Neutrophil (primary cell): ENCODE results near the gene SPIN1.

Experiments used
- H3K27ac ChIP-seq: fragments of 200-600 bp; sonication (generic); 2 replicates; pipeline ENCODE4 v1.5.1; 2016; ENCODE audit warnings: mild to moderate bottlenecking, moderate library complexity
- H3K27me3 ChIP-seq: fragments of 200-600 bp; sonication (generic); 2 replicates; pipeline ENCODE4 v1.6.0; 2016; ENCODE audit warnings: mild to moderate bottlenecking
- H3K36me3 ChIP-seq: fragments of 200-600 bp; sonication (generic); 2 replicates; pipeline ENCODE4 v1.5.1; 2017
- H3K4me1 ChIP-seq, 2 experiments: fragments of 200-600 bp in 1 of 2; sonication (generic) in 1 of 2; 1 replicate in 1 of 2; 2 replicates in 1 of 2; pipeline versions ENCODE4 v1.5.1 to v1.6.1; 2013 to 2016; ENCODE audit warnings: low read depth in 1 of 2, low read length in 1 of 2, mild to moderate bottlenecking in 1 of 2, moderate library complexity in 1 of 2; ENCODE audit not compliant: control insufficient read depth in 1 of 2, insufficient read depth in 1 of 2
- H3K4me3 ChIP-seq, 2 experiments: fragments of 200-600 bp in 1 of 2; sonication (generic) in 1 of 2; 1 replicate in 1 of 2; 2 replicates in 1 of 2; pipeline ENCODE4 v1.5.1; 2013 to 2016; ENCODE audit warnings: low read depth in 1 of 2, low read length in 1 of 2, mild to moderate bottlenecking in 1 of 2, moderate library complexity in 1 of 2
- H3K9me3 ChIP-seq: fragments of 200-600 bp; sonication (generic); 2 replicates; pipeline ENCODE4 v1.5.1; 2016
- TF ChIP-seq, protein P1 (sequence below): fragments of 200-600 bp; sonication (generic); IDR thresholded peaks from 2 replicates; pipeline ENCODE4 v1.5.1; 2016; ENCODE audit warnings: antibody characterized with exemption

The SPIN1 gene

DNA sequence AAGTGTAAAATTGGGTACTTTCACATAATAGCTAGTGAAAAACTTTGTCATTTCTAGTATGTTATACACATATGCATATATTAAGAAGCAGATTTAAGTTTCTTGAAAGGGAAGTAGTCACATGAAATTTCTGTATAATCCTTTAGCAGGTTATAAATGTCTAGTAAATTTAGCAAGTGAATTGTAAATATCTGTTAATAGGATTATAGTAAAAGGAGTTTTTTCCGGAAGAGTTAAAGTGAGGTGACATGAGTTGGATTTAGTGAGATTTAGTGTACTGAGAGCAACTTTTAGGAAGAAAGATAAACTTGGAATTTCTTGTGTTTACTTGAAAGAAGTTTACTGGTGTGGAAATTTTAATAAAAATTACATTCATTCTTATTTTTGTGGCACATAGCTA lies 38.4 kb downstream of the SPIN1 start:
- H3K27ac ChIP-seq, result no peak overlapping the region
- H3K36me3 ChIP-seq, result no peaks in the 10 kb centered on the region
- H3K27me3 ChIP-seq, result no peaks in the 10 kb centered on the region
- no peaks in the 10 kb centered on the region for H3K9me3 ChIP-seq
- TF ChIP-seq, protein P1, sequence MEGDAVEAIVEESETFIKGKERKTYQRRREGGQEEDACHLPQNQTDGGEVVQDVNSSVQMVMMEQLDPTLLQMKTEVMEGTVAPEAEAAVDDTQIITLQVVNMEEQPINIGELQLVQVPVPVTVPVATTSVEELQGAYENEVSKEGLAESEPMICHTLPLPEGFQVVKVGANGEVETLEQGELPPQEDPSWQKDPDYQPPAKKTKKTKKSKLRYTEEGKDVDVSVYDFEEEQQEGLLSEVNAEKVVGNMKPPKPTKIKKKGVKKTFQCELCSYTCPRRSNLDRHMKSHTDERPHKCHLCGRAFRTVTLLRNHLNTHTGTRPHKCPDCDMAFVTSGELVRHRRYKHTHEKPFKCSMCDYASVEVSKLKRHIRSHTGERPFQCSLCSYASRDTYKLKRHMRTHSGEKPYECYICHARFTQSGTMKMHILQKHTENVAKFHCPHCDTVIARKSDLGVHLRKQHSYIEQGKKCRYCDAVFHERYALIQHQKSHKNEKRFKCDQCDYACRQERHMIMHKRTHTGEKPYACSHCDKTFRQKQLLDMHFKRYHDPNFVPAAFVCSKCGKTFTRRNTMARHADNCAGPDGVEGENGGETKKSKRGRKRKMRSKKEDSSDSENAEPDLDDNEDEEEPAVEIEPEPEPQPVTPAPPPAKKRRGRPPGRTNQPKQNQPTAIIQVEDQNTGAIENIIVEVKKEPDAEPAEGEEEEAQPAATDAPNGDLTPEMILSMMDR, result no peak
- no peak overlapping the region for H3K4me3 ChIP-seq
- peaks cover 9 to 10% of the 10 kb centered on the region in 2 experiments for H3K4me1 ChIP-seq

DNA sequence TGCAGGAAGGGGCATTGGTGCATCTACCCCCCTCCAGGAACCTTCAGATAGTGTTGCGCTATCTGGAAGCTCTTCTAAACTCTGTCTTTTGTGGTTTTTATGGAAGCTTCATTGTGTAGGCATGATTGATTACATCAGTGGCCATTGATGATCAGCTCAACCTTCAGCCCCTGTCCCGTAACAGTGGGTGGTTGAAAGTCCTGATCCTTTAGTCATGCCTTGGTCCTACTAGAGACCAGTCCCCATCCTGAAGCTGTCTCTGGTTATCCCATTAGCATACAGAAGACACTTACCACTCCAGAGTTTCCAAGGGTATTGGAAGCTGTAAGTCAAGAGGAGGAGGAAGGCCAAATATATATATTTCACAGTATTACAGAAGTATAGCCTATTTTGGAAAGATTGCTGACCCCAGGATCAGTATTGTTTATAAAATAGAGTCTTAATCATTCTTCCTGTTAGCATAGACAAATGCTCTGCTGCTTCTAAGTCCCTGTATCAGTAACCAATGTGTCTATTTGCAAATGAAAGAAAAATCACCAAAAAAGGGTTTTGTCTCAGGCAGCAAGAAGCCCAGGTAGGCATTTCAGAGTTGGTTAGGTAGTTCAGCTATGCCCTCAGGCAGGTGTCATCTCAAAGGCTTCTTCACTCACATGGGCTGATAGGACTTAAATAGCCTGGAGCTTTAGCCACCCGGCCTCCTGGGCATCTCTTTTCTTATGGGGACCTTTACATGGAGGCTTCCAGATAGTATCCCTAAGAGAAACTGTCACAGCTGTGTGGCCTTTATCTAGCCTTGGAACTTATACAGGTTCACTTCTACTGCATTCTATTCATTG lies 41.6 kb downstream of the SPIN1 start:
- no peak overlapping the region for H3K4me3 ChIP-seq
- H3K27me3 ChIP-seq, result no peaks in the 10 kb centered on the region
- H3K9me3 ChIP-seq, result no peaks in the 10 kb centered on the region
- TF ChIP-seq, protein P1, result no peak
- no peak overlapping the region for H3K27ac ChIP-seq
- peaks cover 9% of the 10 kb centered on the region in 2 experiments for H3K4me1 ChIP-seq
- peaks cover 7% of the 10 kb centered on the region for H3K36me3 ChIP-seq

DNA sequence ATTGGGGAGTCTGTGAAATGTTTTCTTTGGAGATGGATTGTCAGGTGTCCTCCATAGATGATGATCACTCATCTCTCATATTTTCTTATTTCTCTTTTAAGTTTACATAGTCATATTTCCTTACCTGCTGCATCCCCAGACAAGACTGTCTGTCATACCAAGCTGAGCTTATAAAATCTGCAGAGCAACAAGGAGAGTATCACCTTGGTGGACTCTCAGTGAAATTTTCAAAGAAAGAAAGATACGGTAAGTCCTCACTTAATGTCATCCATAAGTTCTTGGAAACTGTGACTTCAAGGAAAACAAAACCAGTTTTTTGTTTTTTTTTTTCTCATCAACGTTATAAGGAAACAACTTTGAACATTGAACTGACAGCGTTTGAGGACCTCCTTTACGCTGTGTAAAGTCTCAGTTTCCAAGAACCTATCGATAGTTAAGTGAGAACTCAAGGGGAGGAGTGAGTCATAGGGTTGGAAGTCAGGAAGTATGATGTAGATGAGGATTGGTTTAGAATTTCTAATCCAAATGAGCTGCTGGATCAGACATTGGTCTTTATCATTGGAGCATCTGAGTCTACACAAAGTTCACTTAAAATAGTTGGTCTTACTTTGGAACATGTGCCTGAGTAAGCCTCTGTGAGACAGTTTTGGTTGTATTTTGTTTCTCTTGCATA lies 45.5 kb downstream of the SPIN1 start:
- TF ChIP-seq, protein P1, result no peak
- H3K4me3 ChIP-seq, result no peak overlapping the region
- H3K27me3 ChIP-seq, result no peaks in the 10 kb centered on the region
- H3K27ac ChIP-seq, result no peak overlapping the region
- H3K36me3 ChIP-seq, result peaks cover 7% of the 10 kb centered on the region
- no peaks in the 10 kb centered on the region for H3K9me3 ChIP-seq
- no peaks in the 10 kb centered on the region for H3K4me1 ChIP-seq

DNA sequence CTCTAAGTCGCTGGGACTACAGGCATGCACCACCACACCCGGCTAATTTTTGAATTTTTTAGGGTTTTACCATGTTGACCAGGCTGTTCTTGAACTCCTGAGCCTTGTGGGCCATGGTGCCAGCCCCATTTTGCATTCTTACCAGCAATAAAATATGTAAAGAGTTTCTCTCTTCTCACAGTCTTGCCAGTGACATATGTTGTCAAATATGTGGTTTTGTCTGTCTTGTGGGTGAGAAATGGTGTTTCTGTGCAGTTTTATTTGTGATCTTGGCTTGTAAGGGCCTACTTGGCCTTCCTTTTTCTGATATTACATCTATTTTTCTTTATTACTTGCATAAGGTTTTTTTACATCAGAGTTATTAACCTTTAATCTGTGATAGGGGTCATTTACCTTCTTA lies 47.1 kb downstream of the SPIN1 start:
- Histone ChIP-seq H3K27ac (no peak overlapping the region), H3K9me3 (no peaks in the 10 kb centered on the region), H3K4me3 (no peak overlapping the region), H3K36me3 (peaks cover 7% of the 10 kb centered on the region), H3K4me1 (no peaks in the 10 kb centered on the region), H3K27me3 (no peaks in the 10 kb centered on the region)
- TF ChIP-seq, protein P1, result no peak

DNA sequence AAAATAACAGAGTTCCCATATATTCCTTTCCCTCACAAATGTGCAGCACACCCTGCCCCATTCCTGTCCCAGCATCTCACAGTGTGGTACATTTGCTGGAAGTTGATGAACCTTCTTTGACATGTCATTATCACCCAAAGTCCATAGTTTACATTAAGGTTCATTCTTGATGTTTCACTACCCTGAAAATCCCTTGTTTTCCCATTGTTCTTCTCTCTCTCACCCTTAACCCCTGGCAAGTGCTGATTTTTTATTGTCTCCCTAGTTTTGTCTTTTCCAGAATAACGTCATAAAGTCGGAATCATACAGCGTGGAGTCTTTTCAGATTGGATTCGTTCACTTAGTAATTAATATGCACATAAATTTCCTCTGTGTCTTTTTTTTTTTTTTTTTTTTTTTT lies 48.1 kb downstream of the SPIN1 start:
- H3K27ac ChIP-seq, result no peak overlapping the region
- TF ChIP-seq, protein P1, result no peak
- H3K4me3 ChIP-seq, result no peak overlapping the region
- no peaks in the 10 kb centered on the region for H3K4me1 ChIP-seq
- no peaks in the 10 kb centered on the region for H3K9me3 ChIP-seq
- H3K27me3 ChIP-seq, result no peaks in the 10 kb centered on the region
- H3K36me3 ChIP-seq, result peaks cover 7% of the 10 kb centered on the region
